GM20000 (cell line): ENCODE measurements around the gene DMWD.

Source experiments
- DNase-seq: peaks from one replicate; pipeline ENCODE4 v3.0.0; 2012; ENCODE audit warnings: low spot score
- TF ChIP-seq, protein P1 (sequence below): IDR thresholded peaks from 2 replicates; pipeline ENCODE4 v1.5.1; 2012; ENCODE audit warnings: mild to moderate bottlenecking, control low read depth; ENCODE audit errors: extremely low read depth, missing control alignments

Gene DMWD

DNA sequence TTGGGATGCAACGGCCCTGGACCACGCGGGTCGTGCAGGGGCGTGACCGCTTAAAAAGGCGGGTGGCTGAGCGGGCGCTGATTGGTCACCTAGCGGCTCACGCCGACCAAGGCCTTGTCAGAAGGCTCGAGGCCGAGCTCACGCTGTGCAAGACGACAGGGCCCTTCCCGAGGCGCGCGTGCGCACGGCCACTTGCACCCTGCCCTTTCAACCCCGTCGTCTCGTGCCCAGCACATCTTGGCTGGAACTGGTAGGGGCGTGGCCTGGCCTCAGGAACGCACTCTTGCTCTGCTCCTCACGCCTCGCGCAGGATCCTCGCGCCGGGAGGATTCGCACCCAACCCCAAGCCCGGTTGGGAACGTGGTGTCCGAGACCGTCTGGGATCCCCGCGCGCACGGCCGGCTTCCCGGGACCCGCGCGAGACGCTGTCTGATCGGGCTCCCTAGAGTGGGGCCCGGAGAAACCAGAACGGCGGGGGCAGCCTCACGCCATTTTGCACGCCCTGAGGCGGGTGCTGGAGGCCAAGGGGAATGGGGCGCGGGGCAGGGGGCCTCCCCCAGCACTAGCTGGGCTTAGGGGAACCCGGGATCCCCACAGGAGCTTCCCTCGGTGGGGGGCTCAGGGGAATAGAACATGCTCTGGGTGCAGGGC, 59.4 kb downstream of the DMWD start, which contains the start of gene MEIOSIN:
TSS of gene MEIOSIN (plus strand) at position 280 of the 651 bp plus-strand sequence. CDS start 1,938 bp downstream, outside the sequence.
- TF ChIP-seq, protein P1, sequence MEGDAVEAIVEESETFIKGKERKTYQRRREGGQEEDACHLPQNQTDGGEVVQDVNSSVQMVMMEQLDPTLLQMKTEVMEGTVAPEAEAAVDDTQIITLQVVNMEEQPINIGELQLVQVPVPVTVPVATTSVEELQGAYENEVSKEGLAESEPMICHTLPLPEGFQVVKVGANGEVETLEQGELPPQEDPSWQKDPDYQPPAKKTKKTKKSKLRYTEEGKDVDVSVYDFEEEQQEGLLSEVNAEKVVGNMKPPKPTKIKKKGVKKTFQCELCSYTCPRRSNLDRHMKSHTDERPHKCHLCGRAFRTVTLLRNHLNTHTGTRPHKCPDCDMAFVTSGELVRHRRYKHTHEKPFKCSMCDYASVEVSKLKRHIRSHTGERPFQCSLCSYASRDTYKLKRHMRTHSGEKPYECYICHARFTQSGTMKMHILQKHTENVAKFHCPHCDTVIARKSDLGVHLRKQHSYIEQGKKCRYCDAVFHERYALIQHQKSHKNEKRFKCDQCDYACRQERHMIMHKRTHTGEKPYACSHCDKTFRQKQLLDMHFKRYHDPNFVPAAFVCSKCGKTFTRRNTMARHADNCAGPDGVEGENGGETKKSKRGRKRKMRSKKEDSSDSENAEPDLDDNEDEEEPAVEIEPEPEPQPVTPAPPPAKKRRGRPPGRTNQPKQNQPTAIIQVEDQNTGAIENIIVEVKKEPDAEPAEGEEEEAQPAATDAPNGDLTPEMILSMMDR: no peak
- no peak for DNase-seq
